ENCODE measurements around the gene MRAS.

DNA sequence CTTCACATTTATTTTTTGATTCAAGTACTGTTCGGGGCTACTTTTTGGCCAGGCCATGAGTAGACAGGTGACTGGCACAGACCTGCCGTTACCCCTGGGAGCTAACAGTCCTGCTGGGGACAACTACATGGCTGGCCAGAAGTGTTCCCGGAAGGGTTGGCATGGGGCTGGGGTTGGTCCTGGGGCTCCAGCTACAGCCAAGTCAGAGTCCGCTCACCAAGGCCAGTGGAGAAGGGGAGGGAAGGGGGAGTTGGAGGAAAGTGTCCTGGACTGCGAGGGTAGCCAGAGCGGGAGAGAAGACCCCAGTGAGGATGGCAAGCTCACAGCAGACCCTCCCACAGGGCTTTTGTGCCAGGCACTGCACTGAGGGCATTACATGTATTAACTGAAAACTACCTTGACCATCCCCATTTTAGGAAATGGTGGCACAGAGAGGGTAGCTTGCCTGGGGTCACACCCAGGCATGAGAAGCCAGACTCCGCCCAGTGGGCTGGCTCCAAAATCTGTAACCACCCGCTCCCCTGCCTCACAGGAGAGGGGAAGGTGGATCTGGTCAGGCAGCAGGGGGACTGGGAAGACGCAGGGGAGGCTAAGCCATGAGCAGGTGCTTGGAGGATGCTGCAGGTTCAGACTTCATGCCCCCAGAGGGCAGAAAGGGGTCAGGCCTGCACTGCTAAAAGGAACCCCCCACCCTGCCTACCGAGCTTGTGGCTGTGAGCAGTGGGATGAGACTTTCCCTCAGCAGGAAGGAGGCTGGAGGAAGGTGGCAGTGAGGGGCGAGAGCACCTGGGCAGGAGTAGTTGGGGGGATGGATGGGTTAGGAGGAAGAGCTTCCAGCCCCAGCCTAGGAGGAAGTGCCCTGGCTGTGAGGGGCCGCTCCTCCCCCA, 47.7 kb downstream of the MRAS start:
- TF ChIP-seq, protein P1, sequence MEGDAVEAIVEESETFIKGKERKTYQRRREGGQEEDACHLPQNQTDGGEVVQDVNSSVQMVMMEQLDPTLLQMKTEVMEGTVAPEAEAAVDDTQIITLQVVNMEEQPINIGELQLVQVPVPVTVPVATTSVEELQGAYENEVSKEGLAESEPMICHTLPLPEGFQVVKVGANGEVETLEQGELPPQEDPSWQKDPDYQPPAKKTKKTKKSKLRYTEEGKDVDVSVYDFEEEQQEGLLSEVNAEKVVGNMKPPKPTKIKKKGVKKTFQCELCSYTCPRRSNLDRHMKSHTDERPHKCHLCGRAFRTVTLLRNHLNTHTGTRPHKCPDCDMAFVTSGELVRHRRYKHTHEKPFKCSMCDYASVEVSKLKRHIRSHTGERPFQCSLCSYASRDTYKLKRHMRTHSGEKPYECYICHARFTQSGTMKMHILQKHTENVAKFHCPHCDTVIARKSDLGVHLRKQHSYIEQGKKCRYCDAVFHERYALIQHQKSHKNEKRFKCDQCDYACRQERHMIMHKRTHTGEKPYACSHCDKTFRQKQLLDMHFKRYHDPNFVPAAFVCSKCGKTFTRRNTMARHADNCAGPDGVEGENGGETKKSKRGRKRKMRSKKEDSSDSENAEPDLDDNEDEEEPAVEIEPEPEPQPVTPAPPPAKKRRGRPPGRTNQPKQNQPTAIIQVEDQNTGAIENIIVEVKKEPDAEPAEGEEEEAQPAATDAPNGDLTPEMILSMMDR (conservative IDR thresholded peaks at IDR 0.05 in 1 of 2, IDR thresholded peaks at IDR 0.05 in 1 of 2; ENCODE audit: extremely low read depth in 1 of 2, insufficient read depth in 1 of 2, low read depth in 1 of 2, low read length in 2 of 2) = no peak
- no peak for TF ChIP-seq EZH2 (IDR thresholded peaks at IDR 0.05; ENCODE audit: borderline replicate concordance, low read length)

Measured in mammary epithelial cell (primary cell).